Activated naive CD4-positive, alpha-beta T cell treated with anti-CD3 and anti-CD28 coated beads for 36 hours (primary cell): ENCODE data around the gene LYRM4. TPM values are rescaled to one million over a fixed set of nuclear protein-coding genes. Genes with fewer than 3 reads are reported as not detected.

Experiments
- CTCF ChIA-PET: fragments of 350-600 bp; sonication (Branson Sonifier 250); formaldehyde crosslinking; loops from one replicate; lab custom pipeline; 2021; ENCODE audit warnings: antibody characterized with exemption; lab: Charles Lee
- DNase-seq: peaks from one replicate; pipeline ENCODE4 v3.0.0-alpha.2; 2020
- H3K27ac Mint-ChIP-seq: one replicate; pipeline ENCODE4 v1.8.0; 2021; ENCODE audit warnings: mild to moderate bottlenecking, mixed read lengths
- H3K27me3 Mint-ChIP-seq: one replicate; pipeline ENCODE4 v1.8.0; 2021; ENCODE audit warnings: low read depth, mixed read lengths
- H3K36me3 Mint-ChIP-seq: one replicate; pipeline ENCODE4 v1.8.0; 2021; ENCODE audit warnings: low read depth, mixed read lengths
- H3K4me1 Mint-ChIP-seq: one replicate; pipeline ENCODE4 v1.8.0; 2021; ENCODE audit warnings: low read depth, mixed read lengths
- H3K4me3 Mint-ChIP-seq: one replicate; pipeline ENCODE4 v1.8.0; 2021; ENCODE audit warnings: mild to moderate bottlenecking, moderate library complexity, mixed read lengths
- H3K9me3 Mint-ChIP-seq: one replicate; pipeline ENCODE4 v1.8.0; 2021; ENCODE audit warnings: mixed read lengths
- intact Hi-C: fragments of 100-400 bp; cut with micrococcal nuclease; formaldehyde crosslinking; loops from one replicate; pipeline ENCODE4 v1.15.1; 2023
- total RNA-seq, 2 experiments: library from RNA; stranded (reverse); gene quantifications; one replicate each; pipeline ENCODE4 v1.2.3, GENCODE V29; 2021

Gene LYRM4
- total RNA-seq, 2 experiments from 2014 or later = 46.2 to 51.6 TPM

DNA sequence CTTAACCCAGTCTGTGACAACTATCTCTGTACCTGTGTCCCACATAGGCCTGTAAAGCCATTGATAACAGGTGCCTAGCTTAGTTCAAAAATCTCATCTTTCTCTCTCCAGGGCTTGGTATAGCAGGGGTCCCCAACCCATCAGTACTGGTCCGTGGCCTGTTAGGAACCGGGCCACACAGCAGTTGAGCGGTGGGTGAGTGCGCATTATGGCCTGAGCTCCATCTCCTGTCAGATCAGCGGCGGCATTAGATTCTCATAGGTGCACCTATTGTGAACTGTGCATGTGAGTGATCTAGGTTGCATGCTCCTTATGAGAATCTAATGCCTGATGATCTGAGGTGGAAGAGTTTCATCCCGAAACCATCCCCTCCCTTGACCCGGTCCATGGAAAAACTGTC lies 3.4 kb downstream of the LYRM4 start:
- no peaks in the 10 kb centered on the region for H3K9me3 Mint-ChIP-seq
- H3K27ac Mint-ChIP-seq = no peak overlapping the region
- DNase-seq = no peak
- H3K36me3 Mint-ChIP-seq = peaks cover 30% of the 10 kb centered on the region
- CTCF ChIA-PET = interaction anchor here (0.7 to 1.7 kb wide), 2 partner anchors 13 to 113 kb away, joined by 3 to 8 read pairs; no protein-coding TSS in a partner anchor
- no peak overlapping the region for H3K4me3 Mint-ChIP-seq
- H3K4me1 Mint-ChIP-seq = peaks cover 19% of the 10 kb centered on the region
- H3K27me3 Mint-ChIP-seq = no peaks in the 10 kb centered on the region
- intact Hi-C loops = no loop called here

DNA sequence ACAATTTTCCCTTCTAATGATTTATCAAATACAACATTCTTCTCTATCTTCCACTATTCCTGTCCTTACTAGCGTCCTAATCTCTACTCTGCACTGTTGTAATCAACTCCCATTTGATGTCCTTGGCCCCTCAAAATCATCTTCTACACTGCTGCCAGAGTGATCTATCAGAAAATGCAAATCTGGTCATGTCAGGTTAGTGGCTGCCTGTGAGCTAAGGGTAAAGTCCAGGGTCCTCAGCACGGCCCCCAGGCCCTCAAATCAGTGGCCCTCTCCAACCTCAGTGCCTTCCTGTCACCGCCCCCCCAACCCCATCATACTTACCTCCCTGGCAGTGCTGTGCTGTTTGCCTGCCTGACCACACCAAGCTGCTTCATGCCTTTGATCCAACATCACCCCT lies 3.8 kb downstream of the LYRM4 start:
- H3K4me1 Mint-ChIP-seq = peaks cover 19% of the 10 kb centered on the region
- CTCF ChIA-PET = interaction anchor here (1.3 to 1.7 kb wide), 2 partner anchors 42 to 113 kb away, joined by 5 to 8 read pairs; no protein-coding TSS in a partner anchor
- no peak overlapping the region for H3K27ac Mint-ChIP-seq
- no peak for DNase-seq
- no peaks in the 10 kb centered on the region for H3K9me3 Mint-ChIP-seq
- H3K36me3 Mint-ChIP-seq = peaks cover 33% of the 10 kb centered on the region
- intact Hi-C loops = no loop called here
- no peaks in the 10 kb centered on the region for H3K27me3 Mint-ChIP-seq
- H3K4me3 Mint-ChIP-seq = no peak overlapping the region

DNA sequence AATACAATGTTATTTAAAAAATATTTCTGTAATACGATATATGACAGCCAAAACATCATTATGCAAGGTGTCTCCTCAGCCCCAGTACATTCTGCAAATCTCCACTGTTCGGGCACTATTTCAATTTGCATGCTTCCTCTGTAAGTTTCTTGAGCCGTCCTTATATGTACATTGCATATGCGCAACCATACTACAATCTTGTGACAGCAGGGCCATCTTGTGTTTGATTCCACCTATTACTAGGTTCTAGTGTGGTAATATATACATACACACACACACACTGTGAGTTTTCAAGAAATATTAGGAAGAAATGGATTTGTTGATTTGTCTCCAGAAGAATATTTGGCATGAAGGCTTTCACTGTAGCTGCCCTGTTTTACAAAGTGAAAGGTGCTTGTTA lies 9.8 kb downstream of the LYRM4 start:
- no peak overlapping the region for H3K4me3 Mint-ChIP-seq
- H3K4me1 Mint-ChIP-seq = peaks cover 11% of the 10 kb centered on the region
- H3K27ac Mint-ChIP-seq = no peak overlapping the region
- peaks cover 3% of the 10 kb centered on the region for H3K9me3 Mint-ChIP-seq
- CTCF ChIA-PET = no interaction called here
- peaks cover 28% of the 10 kb centered on the region for H3K36me3 Mint-ChIP-seq
- intact Hi-C loops = no loop called here
- no peak for DNase-seq
- no peaks in the 10 kb centered on the region for H3K27me3 Mint-ChIP-seq

DNA sequence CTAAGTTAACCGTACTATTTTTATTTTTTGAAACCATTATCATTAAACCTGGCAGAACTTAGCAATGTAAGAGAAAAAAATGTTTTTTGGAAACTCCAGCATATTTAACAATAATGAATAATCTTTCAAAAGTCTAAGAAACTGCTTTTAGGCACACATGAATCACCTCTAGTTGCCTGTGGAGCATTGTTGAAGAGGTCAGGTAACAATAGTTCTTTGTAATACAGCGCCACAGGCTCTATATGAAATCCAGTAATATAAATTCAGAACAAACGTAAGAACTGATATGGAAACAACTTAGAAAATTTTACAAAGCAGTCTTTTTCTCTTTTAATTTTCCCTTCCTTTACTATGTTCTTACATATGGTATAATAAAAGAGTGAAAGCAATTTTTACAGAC lies 10.3 kb downstream of the LYRM4 start:
- no peak overlapping the region for H3K4me3 Mint-ChIP-seq
- CTCF ChIA-PET = no interaction called here

DNA sequence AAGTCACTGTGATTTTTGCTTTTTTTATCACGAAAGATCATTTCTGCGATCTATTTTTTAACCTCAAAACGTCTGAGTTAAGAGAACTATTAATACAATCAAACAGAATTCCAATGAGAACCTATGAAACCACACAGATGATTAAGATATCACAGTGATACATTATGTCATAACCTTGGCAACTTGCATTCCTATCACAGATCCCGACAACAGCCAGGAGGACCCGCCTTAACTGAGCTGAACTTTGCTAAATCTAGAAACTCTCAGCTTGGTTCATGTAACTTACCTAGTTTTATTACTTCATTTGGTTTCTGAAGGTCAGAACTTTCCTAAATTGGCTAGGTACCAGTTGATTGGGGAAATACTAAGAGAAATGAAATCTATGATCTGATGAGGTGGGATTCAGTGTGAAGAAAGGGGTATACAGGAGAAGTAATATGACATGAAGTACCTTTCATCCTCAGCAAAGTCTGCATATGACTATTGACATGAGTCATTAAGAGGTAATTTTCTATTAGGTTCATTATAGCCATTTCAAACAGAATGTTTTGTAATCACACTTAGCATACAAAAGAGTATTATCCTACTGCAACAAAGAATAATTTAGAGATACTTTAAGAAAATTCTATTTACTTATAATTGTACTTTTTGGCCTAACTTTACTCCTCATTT lies 11.2 kb downstream of the LYRM4 start:
- Mint-ChIP-seq H3K27ac (no peak overlapping the region), H3K9me3 (peaks cover 3% of the 10 kb centered on the region), H3K4me3 (no peak overlapping the region), H3K36me3 (peaks cover 23% of the 10 kb centered on the region), H3K27me3 (no peaks in the 10 kb centered on the region), H3K4me1 (peaks cover 11% of the 10 kb centered on the region)
- no peak for DNase-seq
- intact Hi-C loops = no loop called here
- CTCF ChIA-PET = no interaction called here

More for the DNA sequence above, 10.3 kb downstream of the LYRM4 start:
- Mint-ChIP-seq H3K9me3 (peaks cover 3% of the 10 kb centered on the region), H3K36me3 (peaks cover 28% of the 10 kb centered on the region), H3K27ac (no peak overlapping the region), H3K4me1 (peaks cover 11% of the 10 kb centered on the region), H3K27me3 (no peaks in the 10 kb centered on the region)
- intact Hi-C loops = no loop called here
- no peak for DNase-seq

DNA sequence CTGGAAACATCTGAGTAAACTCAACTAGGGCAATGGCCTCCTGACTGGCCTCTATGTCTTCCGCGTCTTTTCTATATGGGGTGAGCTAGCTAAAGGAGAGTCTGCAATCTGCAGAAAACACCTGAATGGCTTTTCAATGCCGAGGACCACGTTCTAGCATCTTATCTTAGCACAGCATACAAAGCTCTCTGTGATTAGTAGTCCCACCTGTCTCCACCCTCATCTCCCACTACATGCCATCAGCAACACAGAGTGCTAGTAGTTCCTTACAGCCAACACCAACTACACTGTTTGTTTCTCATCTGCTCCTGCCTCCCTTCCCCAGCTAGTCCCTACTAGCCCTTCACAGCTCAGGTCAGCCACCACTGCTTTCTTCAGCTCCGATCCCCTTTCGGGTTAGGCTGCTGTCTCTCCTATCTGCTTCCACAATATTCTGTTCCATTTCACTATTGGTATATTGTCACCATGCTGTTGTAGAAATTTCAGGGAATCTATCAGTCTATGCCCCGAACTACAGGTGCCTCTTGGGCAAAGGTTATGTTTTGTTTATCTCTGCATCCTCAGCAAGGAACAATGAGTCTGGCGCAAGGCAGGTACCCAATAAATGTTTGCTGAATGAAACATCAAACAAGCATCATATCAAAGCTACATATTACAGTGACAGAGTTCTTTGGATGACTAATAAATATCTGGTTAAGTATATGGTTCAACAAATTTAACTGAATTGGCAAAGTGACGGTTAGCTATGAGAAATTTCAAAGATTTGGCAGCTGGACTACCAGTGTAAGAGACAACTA lies 12.2 kb downstream of the LYRM4 start:
- H3K9me3 Mint-ChIP-seq = peaks cover 3% of the 10 kb centered on the region
- CTCF ChIA-PET = no interaction called here
- peaks cover 19% of the 10 kb centered on the region for H3K36me3 Mint-ChIP-seq
- H3K27ac Mint-ChIP-seq = no peak overlapping the region
- peaks cover 11% of the 10 kb centered on the region for H3K4me1 Mint-ChIP-seq
- intact Hi-C loops = no loop called here
- no peak for DNase-seq
- H3K4me3 Mint-ChIP-seq = no peak overlapping the region
- H3K27me3 Mint-ChIP-seq = no peaks in the 10 kb centered on the region

DNA sequence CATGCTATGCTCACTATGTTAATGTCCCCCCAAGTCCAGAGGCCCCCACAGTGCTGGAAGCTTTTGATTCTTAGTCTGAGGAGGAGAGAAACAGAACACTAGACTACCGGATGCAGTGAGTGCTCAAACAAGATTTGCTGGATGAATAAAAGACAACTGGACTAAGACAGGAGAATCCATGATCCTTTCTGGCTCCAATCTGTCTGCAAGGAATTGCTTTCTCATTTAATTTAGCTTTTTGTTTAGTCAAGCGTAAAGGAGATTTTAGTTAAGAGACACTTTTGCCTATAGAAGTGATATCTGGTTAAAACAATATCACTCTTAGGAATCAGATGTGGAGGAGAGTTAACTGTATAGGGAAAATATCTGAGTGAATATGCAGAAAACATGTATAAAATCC lies 13.5 kb downstream of the LYRM4 start:
- CTCF ChIA-PET = no interaction called here
- H3K36me3 Mint-ChIP-seq = peaks cover 10% of the 10 kb centered on the region
- H3K27me3 Mint-ChIP-seq = no peaks in the 10 kb centered on the region
- no peak for DNase-seq
- peaks cover 11% of the 10 kb centered on the region for H3K4me1 Mint-ChIP-seq
- intact Hi-C loops = no loop called here
- H3K27ac Mint-ChIP-seq = no peak overlapping the region
- H3K9me3 Mint-ChIP-seq = peaks cover 3% of the 10 kb centered on the region
- no peak overlapping the region for H3K4me3 Mint-ChIP-seq

DNA sequence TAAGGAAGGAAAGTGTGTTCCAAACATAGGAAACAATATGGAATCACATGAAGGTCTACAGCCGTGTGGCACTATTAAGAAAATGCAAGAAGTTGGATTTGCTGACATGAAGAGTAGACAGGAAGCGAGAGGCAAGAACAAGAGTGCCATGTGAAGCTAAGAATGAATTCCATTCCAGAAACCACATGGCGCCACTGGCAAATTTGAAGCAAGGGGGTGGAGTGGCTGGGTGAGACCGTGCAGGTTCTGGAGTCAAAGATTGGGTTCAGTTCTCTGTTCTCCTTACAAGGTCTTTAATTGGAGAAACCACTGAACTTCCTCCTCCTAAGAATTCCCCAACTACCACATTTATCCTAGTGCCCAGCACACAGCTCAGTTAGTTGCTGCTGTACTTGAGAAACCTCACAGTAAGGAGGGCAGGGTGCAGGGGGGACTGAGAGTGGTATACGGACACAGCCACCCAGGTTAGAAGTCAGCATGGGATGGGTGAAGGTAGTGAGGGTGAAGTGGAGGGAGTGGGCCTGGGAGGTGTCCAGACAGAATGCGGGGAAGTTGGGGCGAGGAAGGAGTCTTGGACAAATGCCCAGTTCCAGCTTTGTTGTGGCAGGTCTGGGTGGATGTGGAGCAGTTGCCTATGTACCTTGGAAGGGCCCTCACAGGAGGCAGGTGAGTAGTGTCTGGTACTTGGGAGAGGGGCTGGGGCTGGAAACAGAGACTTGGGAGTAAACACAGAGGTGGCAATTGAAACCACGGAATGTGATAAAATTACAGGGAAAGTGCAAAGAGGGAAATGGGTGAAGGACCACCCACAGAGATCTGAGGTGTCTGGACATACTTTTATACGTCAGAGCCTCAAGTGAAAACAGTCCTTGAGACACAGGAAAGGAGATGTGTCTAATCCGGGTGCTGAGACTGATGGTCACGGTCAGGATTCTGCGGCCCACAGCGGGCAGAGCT lies 14.3 kb downstream of the LYRM4 start:
- Mint-ChIP-seq H3K27me3 (no peaks in the 10 kb centered on the region), H3K9me3 (peaks cover 3% of the 10 kb centered on the region), H3K27ac (no peak overlapping the region), H3K4me1 (peaks cover 11% of the 10 kb centered on the region), H3K36me3 (peaks cover 8% of the 10 kb centered on the region), H3K4me3 (no peak overlapping the region)
- CTCF ChIA-PET = no interaction called here
- no peak for DNase-seq
- intact Hi-C loops = no loop called here

DNA sequence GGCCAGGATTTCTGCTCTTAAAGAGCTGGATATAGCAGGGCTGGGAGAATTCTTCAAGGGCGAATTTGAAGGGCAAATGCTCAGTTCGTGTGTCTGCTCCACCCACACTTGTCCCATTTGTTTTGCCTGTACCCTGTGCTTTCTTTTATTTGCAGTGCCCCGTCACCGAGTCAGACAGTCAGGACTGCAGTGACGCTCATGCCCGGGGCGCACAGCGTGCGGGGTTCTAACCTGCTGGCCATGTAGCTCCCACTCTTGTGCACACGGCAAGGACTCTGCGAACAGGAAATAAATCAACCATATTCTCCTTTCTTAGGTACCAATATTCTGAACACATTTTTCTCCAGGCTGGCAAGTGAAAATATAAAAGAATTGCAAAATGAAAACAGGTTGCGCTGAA lies 17.7 kb downstream of the LYRM4 start:
- no peak overlapping the region for H3K27ac Mint-ChIP-seq
- H3K9me3 Mint-ChIP-seq = no peaks in the 10 kb centered on the region
- intact Hi-C loops = no loop called here
- H3K4me1 Mint-ChIP-seq = peaks cover 2% of the 10 kb centered on the region
- H3K36me3 Mint-ChIP-seq = peaks cover 4% of the 10 kb centered on the region
- no peak overlapping the region for H3K4me3 Mint-ChIP-seq
- no peak for DNase-seq
- CTCF ChIA-PET = no interaction called here
- H3K27me3 Mint-ChIP-seq = no peaks in the 10 kb centered on the region

DNA sequence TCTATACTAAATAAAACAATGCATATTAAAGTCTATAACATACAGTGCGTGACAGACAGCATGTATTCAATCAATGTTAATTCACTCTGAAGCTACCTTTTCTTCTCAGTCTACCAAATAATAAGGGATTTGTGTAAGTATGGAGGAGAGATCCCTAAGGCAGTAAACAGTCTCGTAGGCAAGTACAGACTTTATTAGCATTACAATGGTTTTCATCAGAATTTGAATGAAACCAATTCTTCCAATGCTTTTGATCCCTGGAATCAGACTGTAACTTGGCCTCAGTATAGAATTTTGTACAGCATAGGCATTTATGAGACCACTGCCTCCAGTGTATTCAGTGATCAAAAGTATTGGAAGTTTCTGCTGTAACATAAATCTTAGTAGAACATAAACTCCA lies 19.5 kb downstream of the LYRM4 start:
- CTCF ChIA-PET = no interaction called here
- H3K4me1 Mint-ChIP-seq = peaks cover 2% of the 10 kb centered on the region
- no peak overlapping the region for H3K27ac Mint-ChIP-seq
- H3K36me3 Mint-ChIP-seq = peaks cover 4% of the 10 kb centered on the region
- DNase-seq = no peak
- no peaks in the 10 kb centered on the region for H3K27me3 Mint-ChIP-seq
- intact Hi-C loops = no loop called here
- no peaks in the 10 kb centered on the region for H3K9me3 Mint-ChIP-seq
- no peak overlapping the region for H3K4me3 Mint-ChIP-seq

DNA sequence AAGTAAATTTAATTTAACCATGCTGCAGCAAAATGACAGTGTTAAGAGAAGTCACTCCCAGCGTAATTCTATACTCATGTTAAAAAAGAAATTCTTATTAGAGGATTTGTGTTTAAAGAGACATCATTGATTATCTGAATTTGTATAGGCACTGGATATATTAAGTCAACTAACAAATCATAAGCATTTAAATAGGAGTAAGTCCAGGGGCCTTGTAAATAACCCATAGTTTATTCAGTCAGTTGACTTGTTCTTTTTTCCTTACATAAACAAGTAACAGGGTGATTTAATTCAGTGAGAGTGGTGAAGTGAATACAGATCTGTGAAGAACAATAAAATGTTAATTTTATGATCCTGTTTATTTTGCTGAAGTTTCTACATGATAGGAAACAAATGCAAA lies 22.4 kb downstream of the LYRM4 start:
- CTCF ChIA-PET = no interaction called here
- Mint-ChIP-seq H3K4me3 (no peak overlapping the region), H3K27me3 (no peaks in the 10 kb centered on the region), H3K27ac (no peak overlapping the region), H3K9me3 (no peaks in the 10 kb centered on the region), H3K4me1 (no peaks in the 10 kb centered on the region), H3K36me3 (peaks cover 4% of the 10 kb centered on the region)
- DNase-seq = no peak
- intact Hi-C loops = no loop called here

DNA sequence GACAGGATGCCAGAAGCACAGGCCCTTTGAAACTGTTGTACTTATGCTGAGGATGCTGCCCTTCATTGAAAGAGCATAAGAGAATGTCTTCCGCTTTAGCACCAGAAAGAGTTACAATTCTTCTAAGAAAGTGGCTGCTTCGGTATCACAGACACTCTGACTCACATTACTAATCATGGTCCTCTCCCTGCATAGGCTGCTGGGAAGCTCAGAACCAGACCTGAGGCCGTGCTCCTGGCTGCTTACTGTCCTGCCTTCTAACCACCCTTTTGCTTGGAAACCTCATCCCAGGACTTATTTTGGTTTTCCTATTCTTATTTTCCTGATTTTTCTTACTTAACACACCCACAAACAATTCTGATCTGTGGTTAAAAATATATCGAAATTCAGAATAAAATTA lies 22.9 kb downstream of the LYRM4 start:
- no peak for DNase-seq
- H3K27me3 Mint-ChIP-seq = no peaks in the 10 kb centered on the region
- no peaks in the 10 kb centered on the region for H3K4me1 Mint-ChIP-seq
- H3K27ac Mint-ChIP-seq = no peak overlapping the region
- H3K36me3 Mint-ChIP-seq = peaks cover 4% of the 10 kb centered on the region
- CTCF ChIA-PET = no interaction called here
- intact Hi-C loops = no loop called here
- H3K4me3 Mint-ChIP-seq = no peak overlapping the region
- H3K9me3 Mint-ChIP-seq = no peaks in the 10 kb centered on the region
